HEK293 (cell line): ENCODE results near the gene DBF4B.

Experiments used
- CTCF ChIA-PET: fragments of 350-600 bp; formaldehyde crosslinking; extraction: SDS; loops from one replicate; lab custom pipeline; 2021; ENCODE audit warnings: antibody characterized with exemption; lab: Yijun Ruan, JAX
- POLR2A ChIA-PET: fragments of 300-600 bp; formaldehyde crosslinking; extraction: SDS; loops from one replicate; lab custom pipeline; 2020; ENCODE audit warnings: antibody characterized with exemption, inconsistent platforms; lab: Yijun Ruan, JAX
- H3K27ac ChIP-seq: fragments of 200-500 bp; sonication (Bioruptor generic); 2 replicates; pipeline ENCODE4 v1.5.1; 2014; ENCODE audit warnings: low read depth, low read length, control low read depth, inconsistent platforms; ENCODE audit errors: extremely low read depth
- H3K36me3 ChIP-seq, 2 experiments: fragments of 200-500 bp in 1 of 2; sonication (Bioruptor generic) in 1 of 2; 1 replicate in 1 of 2; 2 replicates in 1 of 2; pipeline ENCODE4 v1.5.1; 2014 to 2017; ENCODE audit warnings: inconsistent platforms in 2 of 2, low read length in 2 of 2; ENCODE audit not compliant: control insufficient read depth in 2 of 2, insufficient read depth in 1 of 2
- H3K4me1 ChIP-seq: fragments of 200-500 bp; sonication (Bioruptor generic); 2 replicates; pipeline ENCODE4 v1.5.1; 2014; ENCODE audit warnings: mild to moderate bottlenecking, low read length, inconsistent platforms; ENCODE audit not compliant: control insufficient read depth, insufficient read depth
- H3K4me3 ChIP-seq: 2 replicates; pipeline ENCODE4 v1.5.1; 2011; ENCODE audit warnings: low read depth, mild to moderate bottlenecking, control low read depth, low read length, moderate library complexity
- H3K9me3 ChIP-seq: fragments of 200-500 bp; sonication (Bioruptor generic); 2 replicates; pipeline ENCODE4 v1.5.1; 2014; ENCODE audit warnings: low read depth, low read length, inconsistent platforms; ENCODE audit not compliant: control insufficient read depth, insufficient read depth
- GLIS1 ChIP-seq: fragments of 450-650 bp; formaldehyde crosslinking; IDR thresholded peaks from 2 replicates; pipeline ENCODE4 v1.5.1; 2016; ENCODE audit warnings: missing biosample characterization, missing genetic modification characterization
- KLF10 ChIP-seq: fragments of 450-650 bp; IDR thresholded peaks from 2 replicates; pipeline ENCODE4 v1.5.1; 2018; ENCODE audit warnings: missing biosample characterization, mild to moderate bottlenecking, missing genetic modification characterization
- OSR2 ChIP-seq: fragments of 450-650 bp; formaldehyde crosslinking; IDR thresholded peaks from 2 replicates; pipeline ENCODE4 v1.5.1; 2016; ENCODE audit warnings: missing biosample characterization, missing genetic modification characterization
- PRDM2 ChIP-seq: fragments of 450-650 bp; formaldehyde crosslinking; IDR thresholded peaks from 2 replicates; pipeline ENCODE4 v1.5.1; 2016; ENCODE audit warnings: missing biosample characterization, missing genetic modification characterization, borderline replicate concordance
- PRDM6 ChIP-seq: fragments of 450-650 bp; formaldehyde crosslinking; IDR thresholded peaks from 2 replicates; pipeline ENCODE4 v1.5.1; 2017; ENCODE audit warnings: missing biosample characterization, missing genetic modification characterization
- WT1 ChIP-seq: fragments of 450-650 bp; formaldehyde crosslinking; IDR thresholded peaks from 2 replicates; pipeline ENCODE4 v1.5.1; 2016; ENCODE audit warnings: missing biosample characterization, missing genetic modification characterization
- ZBTB8A ChIP-seq: fragments of 450-650 bp; formaldehyde crosslinking; IDR thresholded peaks from 2 replicates; pipeline ENCODE4 v1.5.1; 2016; ENCODE audit warnings: missing biosample characterization, missing genetic modification characterization
- ZNF2 ChIP-seq: fragments of 450-650 bp; formaldehyde crosslinking; IDR thresholded peaks from 2 replicates; pipeline ENCODE4 v1.5.1; 2016; ENCODE audit warnings: missing biosample characterization, missing genetic modification characterization
- ZNF202 ChIP-seq: fragments of 450-650 bp; formaldehyde crosslinking; IDR thresholded peaks from 2 replicates; pipeline ENCODE4 v1.5.1; 2016; ENCODE audit warnings: missing biosample characterization, missing genetic modification characterization, borderline replicate concordance
- ZNF214 ChIP-seq: fragments of 450-650 bp; formaldehyde crosslinking; IDR thresholded peaks from 2 replicates; pipeline ENCODE4 v1.5.1; 2017; ENCODE audit warnings: missing biosample characterization, mild to moderate bottlenecking, missing genetic modification characterization, borderline replicate concordance
- ZNF350 ChIP-seq: fragments of 450-650 bp; formaldehyde crosslinking; IDR thresholded peaks from 2 replicates; pipeline ENCODE4 v1.5.0; 2017; ENCODE audit warnings: missing biosample characterization, mild to moderate bottlenecking, missing genetic modification characterization
- ZNF473 ChIP-seq: fragments of 450-650 bp; formaldehyde crosslinking; IDR thresholded peaks from 2 replicates; pipeline ENCODE4 v1.5.1; 2017; ENCODE audit warnings: missing biosample characterization, missing genetic modification characterization
- ZNF544 ChIP-seq: fragments of 450-650 bp; formaldehyde crosslinking; IDR thresholded peaks from 2 replicates; pipeline ENCODE4 v1.5.0; 2017; ENCODE audit warnings: missing biosample characterization, missing genetic modification characterization
- ZNF654 ChIP-seq: fragments of 450-650 bp; formaldehyde crosslinking; IDR thresholded peaks from 2 replicates; pipeline ENCODE4 v1.5.1; 2016; ENCODE audit warnings: low read depth, missing biosample characterization, missing genetic modification characterization
- ZNF660 ChIP-seq: fragments of 450-650 bp; IDR thresholded peaks from 2 replicates; pipeline ENCODE4 v1.5.1; 2018; ENCODE audit warnings: missing biosample characterization, mild to moderate bottlenecking, missing genetic modification characterization

The DBF4B gene

GRCh38 chr17:44666006-44666405 is 42.5 kb upstream of the DBF4B start (continued):
- TF ChIP-seq ZNF660 (tag by site-specific recombination) (no peak), ZNF350 (tag by site-specific recombination) (no peak), ZBTB8A (tag by site-specific recombination) (no peak), ZNF214 (tag by site-specific recombination) (no peak), PRDM2 (no peak), ZNF544 (tag by site-specific recombination) (no peak), KLF10 (tag by site-specific recombination) (no peak), ZNF654 (no peak), ZNF473 (no peak), ZNF202 (no peak), ZNF2 (tag by site-specific recombination) (no peak)

GRCh38 chr17:44672479-44673093 is 35.9 kb upstream of the DBF4B start:
- ChIA-PET CTCF (interaction anchor here (0.6 to 5.1 kb wide), 27 partner anchors 9 to 313 kb away, joined by 3 to 74 read pairs (median 5); partner anchors contain the start of gene MEIOC), POLR2A (interaction anchor here (0.7 kb wide), 1 partner anchor 747 kb away, joined by 3 read pairs; no protein-coding TSS in a partner anchor)
- no peaks in the 10 kb centered on the region for H3K9me3 ChIP-seq
- TF ChIP-seq GLIS1 (tag by site-specific recombination) (no peak), ZNF654 (peak; percentile 54)
- no peak overlapping the region for H3K4me3 ChIP-seq
- H3K36me3 ChIP-seq = peaks cover 8 to 50% of the 10 kb centered on the region in 2 experiments
- no peaks in the 10 kb centered on the region for H3K4me1 ChIP-seq
- no peak overlapping the region for H3K27ac ChIP-seq

GRCh38 chr17:44673893-44674292 is 34.6 kb upstream of the DBF4B start:
- Histone ChIP-seq H3K4me3 (no peak overlapping the region), H3K27ac (no peak overlapping the region), H3K9me3 (no peaks in the 10 kb centered on the region), H3K36me3 (peaks cover 21 to 63% of the 10 kb centered on the region in 2 experiments), H3K4me1 (no peaks in the 10 kb centered on the region)
- 0 out of 2 replicates have a peak, but pooled peaks have one; percentile 9 for TF ChIP-seq OSR2 (tag by site-specific recombination)
- TF ChIP-seq PRDM6 = peak; percentile 42; the same call in 1 of the 2 replicates
- no peak for TF ChIP-seq WT1 (tag by site-specific recombination)
- POLR2A ChIA-PET = no interaction called here
- CTCF ChIA-PET = interaction anchor here (0.7 to 2.1 kb wide), 2 partner anchors 141 to 518 kb away, joined by 3 to 15 read pairs; no protein-coding TSS in a partner anchor
